Jurkat, Clone E6-1 (cell line): ENCODE results near the gene UFL1. TPM values are rescaled to one million over a fixed set of nuclear protein-coding genes. Genes with fewer than 3 reads are reported as not detected.
A peak's percentile ranks its signal among the peaks of the same experiment; 100 is the strongest.
"Not testable (repeated sequence)": the region's sequence is repeated elsewhere in the genome, so short reads cannot be mapped to it uniquely, and the experiment has no call there.

Experiments
- DNase-seq: peaks from one replicate; pipeline ENCODE4 v3.0.0-alpha.2; 2011; ENCODE audit warnings: low read depth, low spot score
- H3K4me3 ChIP-seq: 2 replicates; pipeline ENCODE4 v1.5.1; 2011; ENCODE audit warnings: mild to moderate bottlenecking, low read length, control low read depth, moderate library complexity
- polyA plus RNA-seq: library from polyadenylated mRNA; unstranded; fragments of >200 nt; gene quantifications from one replicate; pipeline ENCODE4 v1.2.1, GENCODE V29; 2012; ENCODE audit warnings: missing spikeins; ENCODE audit not compliant: insufficient read length, insufficient read depth

UFL1 gene
- 19.9 TPM for polyA plus RNA-seq

GRCh38 chr6:96521644-96522464 is at the start of gene UFL1:
Gene UFL1, plus strand, starts transcription at chr6:96521806. Its CDS starts 68 bp downstream, at chr6:96521874.
- peak; percentile 88 for DNase-seq
- peak within 1 kb of the TSS; percentile 63 for H3K4me3 ChIP-seq

- not testable (repeated sequence) for DNase-seq, H3K4me3 ChIP-seq
Measured at GRCh38 chr6:96472291-96472690, 49.3 kb upstream of the UFL1 start.

- H3K4me3 ChIP-seq, result no peak overlapping the region
- no peak for DNase-seq
Measured at GRCh38 chr6:96478695-96479094, 42.9 kb upstream of the UFL1 start.

- no peak overlapping the region for H3K4me3 ChIP-seq
- no peak for DNase-seq
Measured at GRCh38 chr6:96491926-96492325, 29.7 kb upstream of the UFL1 start.

GRCh38 chr6:96499781-96500180 is 21.8 kb upstream of the UFL1 start:
- H3K4me3 ChIP-seq, result no peak overlapping the region
- peak; percentile 77 for DNase-seq

- no peak overlapping the region for H3K4me3 ChIP-seq
- no peak for DNase-seq
Measured at GRCh38 chr6:96502915-96503314, 18.7 kb upstream of the UFL1 start.

- DNase-seq, result no peak
Measured at GRCh38 chr6:96505363-96505762, 16.2 kb upstream of the UFL1 start.

GRCh38 chr6:96509281-96509680 is 12.3 kb upstream of the UFL1 start:
- DNase-seq, result no peak
- no peak overlapping the region for H3K4me3 ChIP-seq

More at GRCh38 chr6:96505363-96505762, 16.2 kb upstream of the UFL1 start:
- H3K4me3 ChIP-seq, result no peak overlapping the region

- DNase-seq, result no peak
- peak overlapping the region; percentile 63 for H3K4me3 ChIP-seq
Measured at GRCh38 chr6:96520171-96521115, 1.2 kb upstream of the UFL1 start.

- peak overlapping the region; percentile 63 for H3K4me3 ChIP-seq
- DNase-seq, result no peak
Measured at GRCh38 chr6:96521306-96521643, 331 bp upstream of the UFL1 start.

GRCh38 chr6:96522465-96523009 is 931 bp downstream of the UFL1 start:
- peak overlapping the region; percentile 63 for H3K4me3 ChIP-seq
- DNase-seq, result peak; percentile 48

- no peak for DNase-seq
- no peak overlapping the region for H3K4me3 ChIP-seq
Measured at GRCh38 chr6:96528193-96528592, 6.6 kb downstream of the UFL1 start.

GRCh38 chr6:96532399-96532798 is 10.8 kb downstream of the UFL1 start:
- no peak for DNase-seq
- no peak overlapping the region for H3K4me3 ChIP-seq

GRCh38 chr6:96537726-96538125 is 16.1 kb downstream of the UFL1 start:
- H3K4me3 ChIP-seq, result no peak overlapping the region
- DNase-seq, result no peak

GRCh38 chr6:96542702-96543101 is 21.1 kb downstream of the UFL1 start:
- DNase-seq, result no peak
- no peak overlapping the region for H3K4me3 ChIP-seq

GRCh38 chr6:96545882-96546281 is 24.3 kb downstream of the UFL1 start:
- no peak for DNase-seq

GRCh38 chr6:96547654-96548053 is 26.0 kb downstream of the UFL1 start:
- no peak for DNase-seq
- H3K4me3 ChIP-seq, result no peak overlapping the region

More at GRCh38 chr6:96545882-96546281, 24.3 kb downstream of the UFL1 start:
- H3K4me3 ChIP-seq, result no peak overlapping the region

- H3K4me3 ChIP-seq, result no peak overlapping the region
- no peak for DNase-seq
Measured at GRCh38 chr6:96554558-96554957, 33.0 kb downstream of the UFL1 start.

- DNase-seq, H3K4me3 ChIP-seq: not testable (repeated sequence)
Measured at GRCh38 chr6:96559740-96560139, 38.1 kb downstream of the UFL1 start.

GRCh38 chr6:96562886-96563285 is 41.3 kb downstream of the UFL1 start, which contains the start of gene FHL5:
Gene FHL5, plus strand, starts transcription at chr6:96563128. Its CDS starts 40,486 bp downstream, at chr6:96603614.
- no peak within 1 kb of the TSS for H3K4me3 ChIP-seq
- DNase-seq, result no peak
